Sigmoid colon (tissue), 7 donors: ENCODE results near the gene LHPP. TPM values are rescaled to one million over a fixed set of nuclear protein-coding genes. Genes with fewer than 3 reads are reported as not detected.

Experiments used
- DNase-seq: peaks from one replicate; pipeline ENCODE4 v3.0.0-alpha.2; 2019
- H3K27ac ChIP-seq, 4 donors: fragments of 200-600 bp; sonication (generic); one replicate each; pipeline ENCODE4 v1.5.1; 2016 to 2019; ENCODE audit warnings: mild to moderate bottlenecking in 1 of 4
- H3K27me3 ChIP-seq, 3 donors: fragments of 200-600 bp; sonication (generic); one replicate each; pipeline ENCODE4 v1.5.1; 2019; ENCODE audit warnings: mild to moderate bottlenecking in 1 of 3
- H3K36me3 ChIP-seq, 4 donors: fragments of 200-600 bp; sonication (generic); one replicate each; pipeline ENCODE4 v1.5.1; 2016 to 2019
- H3K4me1 ChIP-seq, 4 donors: fragments of 200-600 bp; sonication (generic); one replicate each; pipeline ENCODE4 v1.5.1; 2017 to 2019
- H3K4me3 ChIP-seq, 4 donors: fragments of 200-600 bp; sonication (generic); one replicate each; pipeline ENCODE4 v1.5.1; 2017 to 2019; ENCODE audit warnings: mild to moderate bottlenecking in 2 of 4, moderate library complexity in 1 of 4
- H3K9me3 ChIP-seq, 4 donors: fragments of 200-600 bp in 3 of 4; sonication (generic) in 3 of 4; one replicate each; pipeline versions ENCODE4 v1.5.1 to v1.6.1; 2013 to 2019
- CTCF ChIP-seq, 4 experiments: fragments of 450-650 bp in 3 of 4; fragments of 200-600 bp in 1 of 4; IDR thresholded peaks; one replicate each; pipeline ENCODE4 v1.5.1; 2016 to 2019; ENCODE audit warnings: antibody characterized with exemption in 4 of 4, mild to moderate bottlenecking in 3 of 4, moderate library complexity in 2 of 4
- EP300 ChIP-seq, 4 donors: sonication (generic); formaldehyde crosslinking; IDR thresholded peaks; one replicate each; pipeline ENCODE4 v1.6.1; 2017; ENCODE audit warnings: antibody characterized with exemption in 4 of 4
- POLR2A ChIP-seq, 2 donors: fragments of 450-650 bp; IDR thresholded peaks; one replicate each; pipeline ENCODE4 v1.6.1; 2016; ENCODE audit warnings: antibody characterized with exemption in 2 of 2, mild to moderate bottlenecking in 2 of 2, moderate library complexity in 2 of 2
- POLR2AphosphoS5 ChIP-seq, 4 donors: sonication (generic); formaldehyde crosslinking; IDR thresholded peaks; one replicate each; pipeline ENCODE4 v1.6.1; 2017; ENCODE audit warnings: antibody characterized with exemption in 4 of 4
- WGBS, 2 donors: extraction: QIAGEN DNeasy Blood & Tissue Kit; methylation state at CpG; one replicate each; pipeline ENCODE4 v1.1.7; 2013; 5-methylcytosine and 5-hydroxymethylcytosine counted together
- intact Hi-C: fragments of 100-400 bp; cut with DNase I; formaldehyde crosslinking; loops from one replicate; pipeline ENCODE4 v1.15.1; 2023
- polyA plus RNA-seq, 3 donors: library from polyadenylated mRNA; stranded (reverse); fragments of 200-250 nt; gene quantifications; one replicate each; pipeline ENCODE4 v1.2.3, GENCODE V29; 2013
- total RNA-seq, 4 donors: library from RNA; depleted of rRNA; stranded (reverse); fragments of >200 nt; gene quantifications; one replicate each; pipeline ENCODE4 v1.1.0, GENCODE V29; 2016
- donor health status: healthy with polysubstance abuse.
- donor health status: Bipolar disorder and iron deficiency.
- donor health status: healthy.

The LHPP gene
- total and polyA plus RNA-seq, 7 donors = 17.1 to 35.7 (median 20.6) TPM

- H3K27me3 ChIP-seq = no peaks in the 10 kb centered on the region
- TF ChIP-seq EP300 (IDR thresholded peaks at IDR 0.05) (no peak), POLR2A (IDR thresholded peaks at IDR 0.05) (no peak), POLR2AphosphoS5 (IDR thresholded peaks at IDR 0.05) (no peak), CTCF (IDR thresholded peaks at IDR 0.05) (no peak)
- WGBS, 2 donors = 89 to 92% methylated on average over 13 of the region's 13 CpGs
- no peak overlapping the region for H3K4me3 ChIP-seq
- no peak for DNase-seq
- no peaks in the 10 kb centered on the region for H3K36me3 ChIP-seq
- no peaks in the 10 kb centered on the region for H3K9me3 ChIP-seq
- intact Hi-C loops = no loop called here
- H3K4me1 ChIP-seq = peaks cover 0 to 27% (median 14%) of the 10 kb centered on the region in 4 donors
- peak overlapping the region in 2 of 4 donors; percentile 31 to 55 for H3K27ac ChIP-seq
Measured at GRCh38 chr10:124468624-124469023, 7.0 kb downstream of the LHPP start.

- intact Hi-C loops = no loop called here
- Histone ChIP-seq H3K36me3 (no peaks in the 10 kb centered on the region), H3K4me3 (no peak overlapping the region), H3K4me1 (peaks cover 0 to 27% (median 14%) of the 10 kb centered on the region in 4 donors), H3K9me3 (no peaks in the 10 kb centered on the region), H3K27me3 (no peaks in the 10 kb centered on the region), H3K27ac (no peak overlapping the region)
- TF ChIP-seq EP300 (IDR thresholded peaks at IDR 0.05) (no peak), POLR2A (IDR thresholded peaks at IDR 0.05) (no peak), CTCF (IDR thresholded peaks at IDR 0.05) (no peak), POLR2AphosphoS5 (IDR thresholded peaks at IDR 0.05) (no peak)
- WGBS, 2 donors = 90% methylated on average over 20 of the region's 20 CpGs
- DNase-seq = no peak
Measured at GRCh38 chr10:124469956-124470484, 8.4 kb downstream of the LHPP start.

- TF ChIP-seq POLR2A (IDR thresholded peaks at IDR 0.05) (no peak), EP300 (IDR thresholded peaks at IDR 0.05) (no peak), CTCF (IDR thresholded peaks at IDR 0.05) (no peak), POLR2AphosphoS5 (IDR thresholded peaks at IDR 0.05) (no peak)
- DNase-seq = no peak
Measured at GRCh38 chr10:124470544-124471434, 9.2 kb downstream of the LHPP start.

GRCh38 chr10:124472071-124472470, 10.4 kb downstream of the LHPP start:
- Histone ChIP-seq H3K4me1 (peaks cover 0 to 15% (median 11%) of the 10 kb centered on the region in 4 donors), H3K27ac (no peak overlapping the region), H3K4me3 (no peak overlapping the region), H3K27me3 (no peaks in the 10 kb centered on the region), H3K9me3 (no peaks in the 10 kb centered on the region), H3K36me3 (no peaks in the 10 kb centered on the region)
- intact Hi-C loops = no loop called here
- TF ChIP-seq EP300 (IDR thresholded peaks at IDR 0.05) (no peak), POLR2A (IDR thresholded peaks at IDR 0.05) (no peak), POLR2AphosphoS5 (IDR thresholded peaks at IDR 0.05) (no peak), CTCF (IDR thresholded peaks at IDR 0.05) (no peak)
- DNase-seq = no peak
- WGBS, 2 donors = 89 to 91% methylated on average over 6 of the region's 6 CpGs

More at GRCh38 chr10:124470544-124471434, 9.2 kb downstream of the LHPP start:
- WGBS, 2 donors = 44 to 78% methylated on average over 13 of the region's 13 CpGs
- Histone ChIP-seq H3K4me1 (peaks cover 0 to 21% (median 13%) of the 10 kb centered on the region in 4 donors), H3K36me3 (no peaks in the 10 kb centered on the region), H3K9me3 (no peaks in the 10 kb centered on the region), H3K4me3 (no peak overlapping the region), H3K27me3 (no peaks in the 10 kb centered on the region), H3K27ac (no peak overlapping the region)
- intact Hi-C loops = no loop called here
